ENCODE data around the gene OR56A3. TPM values are rescaled to one million over a fixed set of nuclear protein-coding genes. Genes with fewer than 3 reads are reported as not detected.

OR56A3 gene
- total RNA-seq, 1 donor from 2014 or later = 2.6 TPM

DNA sequence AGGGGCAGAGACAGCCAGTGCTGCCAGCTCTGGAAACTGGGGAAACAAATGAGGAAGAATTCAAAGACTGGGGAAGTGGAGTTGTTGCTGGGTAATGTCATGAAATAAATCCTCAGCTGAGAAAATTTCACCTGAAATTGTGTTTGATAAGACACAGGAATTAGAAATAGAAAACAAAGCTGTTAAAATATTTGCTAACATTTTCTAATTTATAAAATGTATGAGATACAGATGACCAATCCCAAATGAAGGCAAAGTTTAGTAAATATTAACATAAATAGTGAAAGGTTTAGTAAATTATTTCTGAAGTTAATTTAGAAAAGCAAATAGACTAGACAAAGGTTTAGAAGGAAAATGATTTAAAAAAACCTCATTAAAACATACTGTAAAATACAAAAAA is 26.3 kb downstream of the OR56A3 start, which contains the start of gene OR56A5:
TSS of gene OR56A5 (minus strand) at position 101 of the 400 bp plus-strand sequence. CDS start at position 101, 0 bp downstream.
- no peak for DNase-seq (ENCODE audit: low spot score)

DNA sequence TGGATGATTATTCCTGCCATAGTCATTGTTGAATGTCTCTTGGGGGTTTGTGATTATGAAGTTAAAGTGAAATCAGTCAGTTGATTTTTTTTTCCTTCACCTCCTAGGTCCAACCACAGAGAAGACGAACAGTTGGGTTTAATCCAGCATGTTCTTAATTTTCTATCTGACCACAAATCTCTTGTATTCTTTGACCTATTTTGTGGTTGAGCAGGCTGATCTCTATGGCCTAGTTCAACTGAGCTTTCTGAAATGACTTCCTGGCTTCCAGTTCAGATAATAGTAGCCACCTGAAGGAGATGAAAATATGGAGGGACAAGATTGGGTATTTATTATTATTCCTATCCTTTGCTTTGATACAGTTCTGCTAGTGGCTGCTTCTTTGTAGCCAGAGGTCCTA is 31.5 kb downstream of the OR56A3 start:
- no peak for DNase-seq (ENCODE audit: low spot score)

DNA sequence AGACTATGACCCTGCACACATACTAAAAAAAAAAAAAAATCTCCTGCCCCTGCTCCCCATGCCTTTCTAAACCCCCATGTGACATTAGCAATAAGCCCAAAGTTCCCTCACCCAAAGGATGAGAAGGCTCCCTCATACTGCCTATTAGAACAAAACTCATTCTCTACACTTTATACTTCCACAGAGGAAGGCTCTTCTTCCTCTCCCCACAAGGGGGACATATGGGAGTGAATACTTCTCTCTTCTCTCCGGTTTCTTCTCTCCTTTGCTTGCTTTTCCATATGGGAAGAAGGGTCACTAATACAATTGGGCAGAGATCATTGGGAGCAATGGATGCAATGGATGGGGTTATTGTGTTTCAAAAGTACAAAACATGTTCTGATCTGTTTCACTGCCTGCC is 41.4 kb downstream of the OR56A3 start:
- no peak for DNase-seq (ENCODE audit: low spot score)

DNA sequence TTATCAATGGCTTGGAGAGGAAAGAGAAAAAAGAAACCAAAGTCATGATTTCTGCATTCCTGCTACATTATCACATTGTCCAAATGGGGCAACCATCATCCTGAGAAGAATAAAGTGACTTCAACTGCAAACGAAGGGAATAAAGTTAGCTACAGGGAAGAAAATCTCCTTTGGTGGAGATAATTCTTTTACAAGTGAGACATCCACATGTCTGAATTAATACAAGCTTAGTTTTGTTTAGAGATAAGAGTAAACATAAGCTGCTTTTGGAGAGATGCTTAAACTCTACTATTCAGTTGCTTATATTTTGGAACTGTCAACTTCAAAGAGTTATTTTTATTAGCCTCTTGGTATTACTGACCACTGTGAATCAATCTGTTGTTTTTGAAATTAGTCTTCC is 44.8 kb downstream of the OR56A3 start, which contains the start of gene OR52L1:
TSS of gene OR52L1 (minus strand) at position 101 of the 400 bp plus-strand sequence. CDS start at position 46, 55 bp downstream.
- no peak for DNase-seq (ENCODE audit: low spot score)

DNA sequence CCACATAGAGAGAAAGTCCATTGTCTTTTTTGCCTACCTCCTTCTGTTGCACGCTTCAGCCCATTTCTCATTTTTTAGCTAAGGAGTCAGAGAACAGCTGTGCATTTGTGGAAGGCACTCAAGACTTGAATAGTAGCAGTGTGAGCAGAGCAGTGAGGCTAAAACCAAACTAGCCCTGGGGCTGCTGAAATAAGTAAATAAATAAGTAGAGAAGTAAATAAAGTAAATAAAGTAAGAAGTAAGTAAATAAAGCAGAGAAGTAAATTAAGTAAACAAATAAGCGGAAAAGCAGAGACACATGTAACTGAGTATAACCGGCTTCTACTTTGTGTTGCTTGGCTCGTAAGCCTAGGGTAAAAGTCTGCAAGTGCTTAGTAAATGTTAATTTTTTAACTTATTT is 47.2 kb downstream of the OR56A3 start:
- no peak for DNase-seq (ENCODE audit: low spot score)

DNA sequence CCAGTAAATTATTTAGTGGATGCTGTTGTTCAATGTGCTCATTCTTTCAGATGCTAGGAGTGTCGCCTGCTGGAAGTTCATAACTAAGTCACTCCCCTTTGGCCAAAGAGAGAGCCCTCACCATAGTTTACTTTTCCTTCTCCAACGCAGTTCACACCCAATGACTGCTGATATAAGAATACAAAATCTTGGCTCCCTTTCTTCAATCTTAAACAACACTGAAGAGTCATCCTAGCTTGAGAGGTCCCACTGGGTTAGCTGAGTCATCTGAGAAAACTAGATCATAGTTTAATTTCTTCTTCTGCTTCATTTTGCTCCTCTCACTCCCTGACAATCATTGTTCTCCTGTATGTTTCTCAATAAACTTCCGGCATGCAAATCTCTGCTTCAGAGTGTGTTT is 50.1 kb downstream of the OR56A3 start:
- DNase-seq (ENCODE audit: low spot score) = no peak

DNA sequence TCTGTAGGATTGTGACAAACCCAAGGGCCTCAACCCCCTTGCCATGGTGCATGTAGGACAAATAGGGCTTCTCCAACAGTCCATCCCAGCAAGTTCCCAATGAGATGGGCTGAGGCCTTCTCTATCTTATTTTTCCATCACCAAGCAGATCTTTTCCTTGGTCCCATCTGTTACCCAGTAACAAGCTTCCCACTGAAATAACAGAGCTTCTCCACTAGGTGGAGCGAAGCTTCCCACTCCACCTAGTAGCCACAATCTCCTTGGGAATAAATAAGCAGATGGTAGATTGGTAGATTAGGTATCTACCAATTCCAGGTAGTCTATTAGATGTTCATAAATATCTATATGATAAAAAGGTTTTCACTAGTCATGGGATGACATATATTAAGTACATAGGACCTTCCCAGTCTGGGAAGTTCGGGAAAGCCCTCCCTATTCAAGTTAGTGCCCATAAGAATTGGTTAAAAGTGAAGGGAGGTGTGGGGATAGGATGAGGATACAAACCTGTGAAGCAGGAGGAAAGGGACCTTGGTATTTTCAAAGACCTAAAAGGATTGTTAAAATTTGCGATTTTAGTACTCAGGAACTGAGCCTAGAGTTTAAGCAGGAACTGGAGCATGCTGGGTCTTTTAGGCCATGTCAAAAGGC is 50.7 kb downstream of the OR56A3 start:
- no peak for DNase-seq (ENCODE audit: low spot score)

DNA sequence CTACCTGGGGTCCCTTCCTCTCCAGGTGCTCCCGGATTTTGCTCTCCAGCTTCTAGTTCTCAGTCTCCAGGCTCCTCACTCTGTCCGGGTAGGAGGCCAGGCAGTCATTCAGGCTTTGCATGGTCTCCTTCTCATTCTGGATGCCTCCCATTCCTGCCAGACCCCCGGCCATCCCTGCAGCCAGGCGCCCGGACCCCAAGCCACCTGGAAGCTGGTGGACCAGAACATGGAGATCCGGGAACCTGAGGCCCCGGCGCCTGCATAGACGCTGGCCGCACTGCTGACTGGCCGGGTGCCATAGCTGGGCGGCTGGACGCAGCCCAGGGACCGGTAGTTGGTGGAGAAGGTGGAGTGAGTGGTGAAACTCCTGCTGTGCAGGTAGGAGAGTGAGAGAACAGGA is 52.7 kb downstream of the OR56A3 start:
- no peak for DNase-seq (ENCODE audit: low spot score)

Other genes starting within 250 kb of the OR56A3 start
- not detected for gene OR56B1, start 205.8 kb upstream of the OR56A3 start, total RNA-seq (ENCODE audit: insufficient read depth, low replicate concordance)
- gene OR52N4, start 188.0 kb upstream of the OR56A3 start, total RNA-seq (ENCODE audit: insufficient read depth, low replicate concordance) = 1.9 TPM
- gene OR52N5, start 158.9 kb upstream of the OR56A3 start, total RNA-seq (ENCODE audit: insufficient read depth, low replicate concordance) = 0.72 TPM
- gene OR52N1, start 151.0 kb upstream of the OR56A3 start, total RNA-seq (ENCODE audit: insufficient read depth, low replicate concordance) = 0.96 TPM
- gene OR52N2, start 133.3 kb upstream of the OR56A3 start, total RNA-seq (ENCODE audit: insufficient read depth, low replicate concordance) = not detected
- gene OR52E6, start 100.4 kb upstream of the OR56A3 start, total RNA-seq (ENCODE audit: insufficient read depth, low replicate concordance) = not detected
- 1.9 TPM for gene OR52E8, start 84.6 kb upstream of the OR56A3 start, total RNA-seq (ENCODE audit: insufficient read depth, low replicate concordance)
- gene OR52E4, start 61.6 kb upstream of the OR56A3 start, total RNA-seq (ENCODE audit: insufficient read depth, low replicate concordance) = 4.6 TPM
- 0.96 TPM for gene OR52E5, start 49.0 kb upstream of the OR56A3 start, total RNA-seq (ENCODE audit: insufficient read depth, low replicate concordance)
- 5.5 TPM for gene OR56A5, start 26.2 kb downstream of the OR56A3 start, total RNA-seq (ENCODE audit: insufficient read depth, low replicate concordance)
- 3.4 TPM for gene OR52L1, start 44.7 kb downstream of the OR56A3 start, total RNA-seq (ENCODE audit: insufficient read depth, low replicate concordance)
- 2.4 TPM for gene OR56A4, start 64.7 kb downstream of the OR56A3 start, total RNA-seq (ENCODE audit: insufficient read depth, low replicate concordance)
- 2.2 TPM for gene OR56A1, start 88.5 kb downstream of the OR56A3 start, total RNA-seq (ENCODE audit: insufficient read depth, low replicate concordance)
- 1.7 TPM for gene OR56B4, start 165.4 kb downstream of the OR56A3 start, total RNA-seq (ENCODE audit: insufficient read depth, low replicate concordance)
- gene OR52B2, start 228.1 kb downstream of the OR56A3 start, total RNA-seq (ENCODE audit: insufficient read depth, low replicate concordance) = not detected